ENCODE results near the gene EXT2. TPM values are rescaled to one million over a fixed set of nuclear protein-coding genes. Genes with fewer than 3 reads are reported as not detected.

Gene EXT2
- total and polyA plus RNA-seq, 2 donors (not counting 1 experiment from before 2014, with no cell fraction given): 114 to 177 TPM

GRCh38 chr11:44224867-44225501 is 129.5 kb downstream of the EXT2 start:
- TF ChIP-seq CTCF (conservative IDR thresholded peaks at IDR 0.05 in 1 of 2, IDR thresholded peaks at IDR 0.05 in 1 of 2; ENCODE audit: low read depth in 1 of 2, low read length in 2 of 2) (no peak), EZH2 (IDR thresholded peaks at IDR 0.05; ENCODE audit: low read length, missing control alignments) (no peak)

DNA sequence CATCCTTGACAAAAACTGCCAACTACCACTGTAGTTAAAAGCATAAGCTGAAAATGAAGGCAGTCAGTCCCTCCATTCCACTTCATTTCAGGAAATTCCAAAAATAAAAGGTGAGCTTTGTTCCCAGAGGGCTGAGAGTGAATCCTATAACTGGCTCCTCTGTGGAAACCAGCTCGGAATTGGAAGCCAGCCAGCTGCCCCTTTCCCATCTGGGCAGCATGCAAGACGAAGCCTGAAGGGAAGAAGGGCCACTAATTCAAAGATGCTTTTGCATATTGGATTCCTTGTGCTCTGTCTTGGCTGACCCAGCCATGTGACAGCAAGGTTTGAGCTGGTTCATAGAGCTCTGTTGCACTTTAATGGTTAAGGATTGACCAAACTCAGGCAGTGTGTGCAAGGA is 131.0 kb downstream of the EXT2 start:
- H2AFZ ChIP-seq (ENCODE audit: low read length): no peak overlapping the region
- no peak overlapping the region for H3K27ac ChIP-seq (ENCODE audit: insufficient read depth, low read length)
- H3K4me1 ChIP-seq (ENCODE audit: control insufficient read depth, extremely low read depth, insufficient read depth, low read length): peaks cover 3% of the 10 kb centered on the region

More at GRCh38 chr11:44224867-44225501, 129.5 kb downstream of the EXT2 start:
- H3K4me1 ChIP-seq (ENCODE audit: control insufficient read depth, extremely low read depth, insufficient read depth, low read length): peaks cover 5% of the 10 kb centered on the region
- H3K36me3 ChIP-seq (ENCODE audit: control insufficient read depth, insufficient read depth, low read length): no peaks in the 10 kb centered on the region
- H3K4me3 ChIP-seq (replicated peaks in 1 of 4; ENCODE audit: control extremely low read depth in 1 of 4, insufficient read depth in 1 of 4, low read depth in 3 of 4, low read length in 4 of 4): no peak overlapping the region
- H3K79me2 ChIP-seq (ENCODE audit: control insufficient read depth, insufficient read depth, low read length): no peaks in the 10 kb centered on the region
- H2AFZ ChIP-seq (ENCODE audit: low read length): no peak overlapping the region
- DNase-seq (ENCODE audit: low read depth in 2 of 2): no peak
- no peaks in the 10 kb centered on the region for H4K20me1 ChIP-seq (ENCODE audit: control insufficient read depth, extremely low read depth, insufficient read depth, low read length)
- H3K9me3 ChIP-seq (ENCODE audit: control insufficient read depth, insufficient read depth, low read depth, low read length): no peaks in the 10 kb centered on the region
- no peak overlapping the region for H3K27ac ChIP-seq (ENCODE audit: insufficient read depth, low read length)
- H3K9ac ChIP-seq (ENCODE audit: insufficient read depth, low read length): no peak overlapping the region
- H3K4me2 ChIP-seq (ENCODE audit: extremely low read depth, insufficient read depth, low read length): no peak overlapping the region
- no peaks in the 10 kb centered on the region for H3K27me3 ChIP-seq (ENCODE audit: control insufficient read depth, insufficient read depth, low read length)

DNA sequence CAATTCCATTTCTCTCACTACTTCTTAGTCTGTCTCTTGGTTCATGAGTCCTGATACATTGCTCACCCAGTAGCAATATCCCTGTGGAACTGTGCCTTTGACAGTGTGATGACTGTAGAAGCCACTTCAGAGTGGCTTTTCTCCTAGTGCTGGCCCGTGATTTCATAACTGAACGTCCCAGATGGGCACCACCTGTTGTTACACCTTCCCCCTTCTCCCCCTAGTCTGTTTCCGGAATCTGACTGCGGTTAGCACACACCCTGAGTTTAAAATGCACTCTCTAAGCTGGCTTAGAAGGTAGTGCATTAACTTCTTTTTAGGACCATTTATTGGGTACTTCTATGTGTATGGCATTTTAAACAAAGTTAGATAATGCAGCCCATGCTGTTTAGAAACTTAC is 131.5 kb downstream of the EXT2 start:
- Histone ChIP-seq H3K9me3 (ENCODE audit: control insufficient read depth, insufficient read depth, low read depth, low read length) (no peaks in the 10 kb centered on the region), H3K4me2 (ENCODE audit: extremely low read depth, insufficient read depth, low read length) (no peak overlapping the region), H3K79me2 (ENCODE audit: control insufficient read depth, insufficient read depth, low read length) (no peaks in the 10 kb centered on the region), H3K9ac (ENCODE audit: insufficient read depth, low read length) (no peak overlapping the region), H3K4me3 (replicated peaks in 1 of 4; ENCODE audit: control extremely low read depth in 1 of 4, insufficient read depth in 1 of 4, low read depth in 3 of 4, low read length in 4 of 4) (no peak overlapping the region), H3K27ac (ENCODE audit: insufficient read depth, low read length) (no peak overlapping the region), H3K27me3 (ENCODE audit: control insufficient read depth, insufficient read depth, low read length) (no peaks in the 10 kb centered on the region), H3K36me3 (ENCODE audit: control insufficient read depth, insufficient read depth, low read length) (no peaks in the 10 kb centered on the region), H3K4me1 (ENCODE audit: control insufficient read depth, extremely low read depth, insufficient read depth, low read length) (peaks cover 3% of the 10 kb centered on the region), H4K20me1 (ENCODE audit: control insufficient read depth, extremely low read depth, insufficient read depth, low read length) (no peaks in the 10 kb centered on the region), H2AFZ (ENCODE audit: low read length) (no peak overlapping the region)
- no peak for DNase-seq (ENCODE audit: low read depth in 2 of 2)
- no peak for TF ChIP-seq EZH2 (IDR thresholded peaks at IDR 0.05; ENCODE audit: low read length, missing control alignments)
- TF ChIP-seq CTCF (conservative IDR thresholded peaks at IDR 0.05 in 1 of 2, IDR thresholded peaks at IDR 0.05 in 1 of 2; ENCODE audit: low read depth in 1 of 2, low read length in 2 of 2): no peak

More for the DNA sequence above, 131.0 kb downstream of the EXT2 start:
- Histone ChIP-seq H3K36me3 (ENCODE audit: control insufficient read depth, insufficient read depth, low read length) (no peaks in the 10 kb centered on the region), H3K9ac (ENCODE audit: insufficient read depth, low read length) (no peak overlapping the region), H3K4me3 (replicated peaks in 1 of 4; ENCODE audit: control extremely low read depth in 1 of 4, insufficient read depth in 1 of 4, low read depth in 3 of 4, low read length in 4 of 4) (no peak overlapping the region), H3K4me2 (ENCODE audit: extremely low read depth, insufficient read depth, low read length) (no peak overlapping the region), H3K27me3 (ENCODE audit: control insufficient read depth, insufficient read depth, low read length) (no peaks in the 10 kb centered on the region), H3K9me3 (ENCODE audit: control insufficient read depth, insufficient read depth, low read depth, low read length) (no peaks in the 10 kb centered on the region), H3K79me2 (ENCODE audit: control insufficient read depth, insufficient read depth, low read length) (no peaks in the 10 kb centered on the region), H4K20me1 (ENCODE audit: control insufficient read depth, extremely low read depth, insufficient read depth, low read length) (no peaks in the 10 kb centered on the region)
- DNase-seq (ENCODE audit: low read depth in 2 of 2): no peak
- TF ChIP-seq CTCF (conservative IDR thresholded peaks at IDR 0.05 in 1 of 2, IDR thresholded peaks at IDR 0.05 in 1 of 2; ENCODE audit: low read depth in 1 of 2, low read length in 2 of 2) (no peak), EZH2 (IDR thresholded peaks at IDR 0.05; ENCODE audit: low read length, missing control alignments) (no peak)
